ENCODE measurements around the gene KIR2DL3.
"Not testable (repeated sequence)": the region's sequence is repeated elsewhere in the genome, so short reads cannot be mapped to it uniquely, and the experiment has no call there.

The KIR2DL3 gene

DNA sequence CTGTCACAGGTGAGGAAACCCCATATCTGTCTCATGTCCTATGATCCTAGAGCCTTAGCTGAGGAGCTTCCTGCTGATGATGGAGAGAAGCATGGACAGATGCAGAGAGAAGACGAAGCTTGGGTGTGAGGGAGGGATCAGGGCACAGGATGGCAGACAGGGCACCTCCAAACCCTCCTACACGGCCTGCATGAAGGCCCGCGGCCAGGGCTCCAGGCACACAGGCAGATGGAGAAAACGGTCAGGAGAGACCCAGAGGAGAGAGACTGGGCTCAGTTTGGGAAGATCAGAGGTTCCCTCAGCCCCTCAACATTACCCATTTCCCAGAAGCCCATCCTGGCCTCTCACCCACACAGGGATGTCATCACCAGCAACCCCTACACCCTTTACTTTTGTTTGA lies 5.8 kb downstream of the KIR2DL3 start:
- DNase-seq (ENCODE audit: low read depth) = not testable (repeated sequence)

DNA sequence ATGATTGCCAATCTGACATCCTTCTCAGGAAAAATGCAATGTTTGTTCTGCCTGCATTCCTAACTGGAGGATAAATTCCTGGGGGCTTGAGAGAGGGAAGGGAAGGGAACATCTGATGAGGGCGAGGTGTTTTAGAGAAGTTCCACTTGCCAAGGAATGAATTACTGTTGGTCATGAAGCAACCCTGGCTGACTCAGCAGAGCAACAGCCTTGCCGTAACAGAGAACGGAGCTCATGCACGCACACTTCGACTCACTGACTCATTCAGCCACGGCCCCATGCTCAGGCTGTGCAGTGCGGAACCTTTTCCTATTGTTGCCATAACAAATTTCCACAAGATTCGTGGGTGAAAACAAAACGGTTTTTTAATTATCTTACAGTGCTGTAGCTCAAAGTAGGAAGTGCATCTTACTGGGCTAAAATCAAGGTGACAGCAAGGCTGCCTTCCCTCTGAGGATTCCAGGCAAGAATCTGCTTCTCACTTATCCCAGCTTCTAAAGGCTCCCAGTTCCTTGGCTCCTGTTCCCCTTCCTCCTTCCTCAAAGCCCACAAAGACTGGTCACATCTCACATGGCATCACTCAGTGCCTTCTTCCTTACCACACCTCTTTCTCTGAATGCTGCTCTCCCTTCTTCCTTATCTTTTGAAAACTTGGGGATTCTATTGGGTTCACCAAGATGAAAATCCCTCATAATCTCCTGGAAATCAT lies 9.5 kb downstream of the KIR2DL3 start:
- not testable (repeated sequence) for DNase-seq (ENCODE audit: low read depth)

DNA sequence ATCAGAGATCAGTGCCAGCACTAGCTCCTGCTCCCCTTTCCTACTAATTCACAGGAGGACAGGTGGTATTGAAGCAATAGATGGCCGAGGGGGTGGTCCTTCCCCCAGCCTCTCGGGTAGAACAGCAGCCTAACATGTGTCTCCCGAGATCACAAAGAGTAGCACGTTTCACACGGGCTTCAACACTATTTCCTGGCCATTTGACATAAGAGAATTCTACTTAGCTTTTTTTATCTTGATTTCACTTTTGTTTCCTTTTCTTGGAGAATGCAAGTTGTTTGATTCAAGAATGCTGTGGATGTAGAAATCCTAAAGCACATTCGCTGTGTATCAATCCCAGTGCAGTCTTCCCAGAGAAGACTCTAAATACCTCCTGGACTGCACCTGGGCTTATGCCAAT lies 12.0 kb downstream of the KIR2DL3 start:
- DNase-seq (ENCODE audit: low read depth) = not testable (repeated sequence)

DNA sequence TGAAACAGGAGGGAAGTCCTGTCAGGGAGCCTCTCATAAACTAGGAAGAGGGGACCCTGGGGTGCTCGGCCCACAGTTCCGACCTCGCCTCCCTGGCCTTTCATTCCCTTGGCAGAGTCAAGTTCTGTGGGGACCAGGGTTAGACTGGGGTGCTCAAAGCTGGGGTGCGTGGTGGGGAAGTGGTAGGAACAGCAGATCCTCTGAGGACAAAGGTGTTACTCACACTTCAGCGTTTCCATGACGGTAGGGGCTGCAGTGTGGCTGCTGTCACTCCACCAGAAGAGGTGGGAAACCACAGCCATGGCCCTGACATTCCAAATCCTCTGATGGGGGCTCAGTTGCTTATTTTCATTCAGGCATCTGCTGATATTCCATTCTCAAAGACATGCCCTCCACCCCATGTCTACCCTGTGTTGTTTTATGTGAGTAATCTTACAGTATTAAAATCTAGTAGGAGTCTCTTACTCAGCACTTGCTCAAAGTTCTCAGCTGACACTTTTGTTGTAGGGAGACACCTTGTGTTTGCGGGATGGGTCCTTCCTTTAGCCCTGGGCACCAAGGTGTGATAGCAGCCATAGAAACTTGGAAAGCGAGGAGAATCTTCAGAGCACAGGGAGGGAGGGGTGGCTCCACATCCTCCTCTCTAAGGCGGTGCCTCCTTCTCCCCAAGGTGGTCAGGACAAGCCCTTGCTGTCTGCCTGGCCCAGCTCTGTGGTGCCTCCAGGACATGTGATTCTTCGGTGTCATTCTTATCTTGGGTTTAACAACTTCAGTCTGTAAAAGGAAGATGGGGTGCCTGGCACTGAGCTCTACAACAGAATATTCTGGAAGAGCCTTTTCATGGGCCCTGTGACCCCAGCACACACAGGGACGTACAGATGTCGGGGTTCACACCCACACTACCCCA lies 18.1 kb downstream of the KIR2DL3 start:
- not testable (repeated sequence) for DNase-seq (ENCODE audit: low read depth)

DNA sequence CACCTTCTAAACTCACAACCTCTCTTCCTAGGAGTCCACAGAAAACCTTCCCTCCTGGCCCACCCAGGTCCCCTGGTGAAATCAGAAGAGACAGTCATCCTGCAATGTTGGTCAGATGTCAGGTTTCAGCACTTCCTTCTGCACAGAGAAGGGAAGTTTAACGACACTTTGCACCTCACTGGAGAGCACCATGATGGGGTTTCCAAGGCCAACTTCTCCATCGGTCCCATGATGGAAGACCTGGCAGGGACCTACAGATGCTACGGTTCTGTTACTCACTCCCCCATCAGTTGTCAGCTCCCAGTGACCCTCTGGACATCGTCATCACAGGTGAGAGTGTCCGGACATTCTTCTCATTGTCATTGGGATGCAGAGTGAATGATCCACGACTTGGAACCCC lies 20.3 kb downstream of the KIR2DL3 start:
- DNase-seq (ENCODE audit: low read depth) = not testable (repeated sequence)

DNA sequence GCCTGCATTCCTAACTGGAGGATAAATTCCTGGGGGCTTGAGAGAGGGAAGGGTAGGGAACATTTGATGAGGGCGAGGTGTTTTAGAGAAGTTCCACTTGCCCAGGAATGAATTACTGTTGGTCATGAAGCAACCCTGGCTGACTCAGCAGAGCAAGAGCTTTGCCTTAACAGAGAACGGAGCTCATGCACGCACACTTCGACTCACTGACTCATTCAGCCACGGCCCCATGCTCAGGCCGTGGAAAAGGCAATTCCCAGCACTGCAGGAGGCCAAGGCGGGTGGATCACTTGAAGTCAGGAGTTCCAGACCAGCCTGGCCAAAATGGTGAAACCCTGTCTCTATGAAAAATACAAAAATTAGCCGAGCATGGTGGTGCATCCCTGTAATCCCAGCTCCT lies 25.9 kb downstream of the KIR2DL3 start:
- not testable (repeated sequence) for DNase-seq (ENCODE audit: low read depth)

DNA sequence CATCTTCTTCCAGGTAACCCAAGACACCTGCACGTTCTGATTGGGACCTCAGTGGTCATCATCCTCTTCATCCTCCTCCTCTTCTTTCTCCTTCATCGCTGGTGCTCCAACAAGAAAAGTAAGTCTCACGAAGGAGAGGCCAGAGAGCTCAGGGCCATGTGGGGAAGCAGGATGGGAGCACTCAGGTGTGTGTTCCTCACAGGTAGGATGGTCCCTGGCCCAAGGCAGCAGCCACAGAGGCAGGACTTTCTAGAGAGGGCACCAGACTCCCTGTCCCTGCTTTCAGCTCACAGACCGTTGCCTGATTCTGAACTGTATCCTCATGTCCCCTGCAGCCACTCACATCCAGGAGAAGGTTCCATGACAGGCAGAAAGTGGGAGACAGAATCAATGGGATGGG lies 28.2 kb downstream of the KIR2DL3 start:
- not testable (repeated sequence) for DNase-seq (ENCODE audit: low read depth)

DNA sequence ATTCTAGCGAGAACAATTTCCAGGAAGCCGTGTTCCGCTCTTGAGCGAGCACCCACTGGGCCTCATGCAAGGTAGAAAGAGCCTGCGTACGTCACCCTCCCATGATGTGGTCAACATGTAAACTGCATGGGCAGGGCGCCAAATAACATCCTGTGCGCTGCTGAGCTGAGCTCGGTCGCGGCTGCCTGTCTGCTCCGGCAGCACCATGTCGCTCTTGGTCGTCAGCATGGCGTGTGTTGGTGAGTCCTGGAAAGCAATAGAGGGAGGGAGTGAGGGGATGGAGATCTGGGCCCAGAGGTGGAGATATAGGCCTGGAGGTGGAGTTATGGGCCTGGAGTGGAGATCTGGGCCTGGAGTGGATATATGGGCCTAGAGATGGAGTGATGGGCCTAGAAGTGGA lies 31.3 kb downstream of the KIR2DL3 start, which contains the start of gene KIR2DL1:
Gene KIR2DL1, plus strand, starts transcription at position 148 of the 400 bp plus-strand sequence. Its CDS starts 58 bp downstream, at position 206.
- not testable (repeated sequence) for DNase-seq (ENCODE audit: low read depth)

DNA sequence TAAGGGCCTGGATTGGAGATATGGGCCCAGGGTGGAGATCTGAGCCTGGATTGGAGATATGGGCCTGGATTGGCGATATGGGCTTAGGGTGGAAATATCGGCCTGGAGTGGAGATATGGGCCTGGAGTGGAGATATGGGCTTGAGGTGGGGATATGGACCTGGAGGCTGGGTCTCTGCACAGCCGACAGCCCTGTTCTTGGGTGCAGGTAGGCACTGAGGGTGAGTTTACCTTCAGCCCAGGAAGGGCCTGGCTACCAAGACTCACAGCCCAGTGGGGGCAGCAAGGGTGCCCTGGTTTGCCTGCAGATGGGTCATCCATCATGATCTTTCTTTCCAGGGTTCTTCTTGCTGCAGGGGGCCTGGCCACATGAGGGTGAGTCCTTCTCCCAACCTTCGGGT lies 32.2 kb downstream of the KIR2DL3 start:
- not testable (repeated sequence) for DNase-seq (ENCODE audit: low read depth)

DNA sequence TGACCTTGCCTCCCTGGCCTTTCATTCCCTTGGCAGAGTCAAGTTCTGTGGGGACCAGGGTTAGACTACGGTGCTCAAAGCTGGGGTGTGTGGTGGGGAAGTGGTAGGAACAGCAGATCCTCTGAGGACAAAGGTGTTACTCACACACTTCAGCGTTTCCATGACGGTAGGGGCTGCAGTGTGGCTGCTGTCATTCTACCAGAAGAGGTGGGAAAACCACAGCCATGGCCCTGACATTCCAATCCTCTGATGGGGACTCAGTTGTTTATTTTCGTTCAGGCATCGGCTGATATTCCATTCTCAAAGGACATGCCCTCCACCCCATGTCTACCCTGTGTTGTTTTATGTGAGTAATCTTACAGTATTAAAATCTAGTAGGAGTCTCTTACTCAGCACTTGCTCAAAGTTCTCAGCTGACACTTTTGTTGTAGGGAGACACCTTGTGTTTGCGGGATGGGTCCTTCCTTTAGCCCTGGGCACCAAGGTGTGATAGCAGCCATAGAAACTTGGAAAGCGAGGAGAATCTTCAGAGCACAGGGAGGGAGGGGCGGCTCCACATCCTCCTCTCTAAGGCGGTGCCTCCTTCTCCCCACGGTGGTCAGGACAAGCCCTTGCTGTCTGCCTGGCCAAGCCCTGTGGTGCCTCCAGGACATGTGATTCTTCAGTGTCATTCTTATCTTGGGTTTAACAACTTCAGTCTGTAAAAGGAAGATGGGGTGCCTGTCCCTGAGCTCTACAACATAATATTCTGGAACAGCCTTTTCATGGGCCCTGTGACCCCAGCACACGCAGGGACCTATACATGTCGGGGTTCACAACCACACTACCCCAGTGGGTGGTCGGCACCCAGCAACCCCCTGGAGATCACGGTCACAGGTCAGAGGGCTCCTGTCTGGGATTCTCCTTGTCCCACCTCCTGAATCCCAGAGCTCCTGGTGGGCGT lies 33.0 kb downstream of the KIR2DL3 start:
- DNase-seq (ENCODE audit: low read depth) = not testable (repeated sequence)

DNA sequence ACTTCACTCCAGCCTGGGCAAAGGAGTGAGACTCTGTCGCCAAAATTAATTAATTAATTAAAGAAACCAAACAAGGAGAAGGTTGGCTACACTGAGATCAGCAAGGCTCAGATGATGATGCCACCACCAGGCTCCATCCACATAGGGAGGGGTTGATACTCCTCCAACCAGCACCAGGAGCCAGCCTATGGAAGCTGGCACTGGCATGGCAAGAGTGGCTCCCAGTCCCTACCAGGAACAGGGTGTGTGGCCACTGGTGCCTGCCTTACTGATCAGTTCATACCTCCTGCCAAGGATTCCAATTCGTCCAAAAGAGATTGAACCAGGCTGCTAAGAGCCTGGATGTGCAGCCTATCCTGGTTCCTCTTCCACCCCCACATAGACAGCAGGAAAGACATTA lies 34.4 kb downstream of the KIR2DL3 start:
- not testable (repeated sequence) for DNase-seq (ENCODE audit: low read depth)

DNA sequence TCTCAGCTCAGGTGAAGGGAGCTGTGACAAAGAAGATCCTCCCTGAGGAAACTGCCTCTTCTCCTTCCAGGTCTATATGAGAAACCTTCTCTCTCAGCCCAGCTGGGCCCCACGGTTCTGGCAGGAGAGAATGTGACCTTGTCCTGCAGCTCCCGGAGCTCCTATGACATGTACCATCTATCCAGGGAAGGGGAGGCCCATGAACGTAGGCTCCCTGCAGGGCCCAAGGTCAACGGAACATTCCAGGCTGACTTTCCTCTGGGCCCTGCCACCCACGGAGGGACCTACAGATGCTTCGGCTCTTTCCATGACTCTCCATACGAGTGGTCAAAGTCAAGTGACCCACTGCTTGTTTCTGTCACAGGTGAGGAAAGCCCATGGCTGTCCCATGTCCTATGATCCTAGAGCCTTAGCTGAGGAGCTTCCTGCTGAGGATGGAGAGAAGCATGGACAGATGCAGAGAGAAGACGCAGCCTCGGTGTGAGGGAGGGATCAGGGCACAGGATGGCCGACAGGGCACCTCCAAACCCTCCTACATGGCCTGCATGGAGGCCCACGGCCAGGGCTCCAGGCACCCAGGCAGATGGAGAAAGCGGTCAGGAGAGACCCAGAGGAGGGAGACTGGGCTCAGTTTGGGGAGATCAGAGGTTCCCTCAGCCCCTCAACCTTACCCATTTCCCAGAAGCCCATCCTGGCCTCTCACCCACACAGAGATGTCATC lies 36.9 kb downstream of the KIR2DL3 start:
- DNase-seq (ENCODE audit: low read depth) = not testable (repeated sequence)

DNA sequence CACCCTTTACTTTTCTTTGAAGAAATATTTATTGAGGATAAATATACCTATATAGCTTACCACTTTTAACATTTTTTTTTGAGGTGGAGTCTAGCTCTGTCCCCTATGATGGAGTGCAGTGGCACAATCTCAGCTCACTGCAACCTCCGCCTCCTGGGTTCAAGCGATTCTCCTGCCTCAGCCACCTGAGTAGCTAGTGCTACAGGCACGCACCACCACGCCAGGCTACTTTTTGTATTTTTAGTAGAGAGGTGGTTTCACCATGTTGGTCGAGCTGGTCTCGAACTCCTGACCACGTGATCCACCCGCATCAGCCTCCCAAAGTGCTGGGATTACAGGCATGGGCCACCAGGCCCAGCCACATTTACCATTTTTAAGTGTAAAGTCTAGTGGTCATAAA lies 37.5 kb downstream of the KIR2DL3 start:
- DNase-seq (ENCODE audit: low read depth) = not testable (repeated sequence)

DNA sequence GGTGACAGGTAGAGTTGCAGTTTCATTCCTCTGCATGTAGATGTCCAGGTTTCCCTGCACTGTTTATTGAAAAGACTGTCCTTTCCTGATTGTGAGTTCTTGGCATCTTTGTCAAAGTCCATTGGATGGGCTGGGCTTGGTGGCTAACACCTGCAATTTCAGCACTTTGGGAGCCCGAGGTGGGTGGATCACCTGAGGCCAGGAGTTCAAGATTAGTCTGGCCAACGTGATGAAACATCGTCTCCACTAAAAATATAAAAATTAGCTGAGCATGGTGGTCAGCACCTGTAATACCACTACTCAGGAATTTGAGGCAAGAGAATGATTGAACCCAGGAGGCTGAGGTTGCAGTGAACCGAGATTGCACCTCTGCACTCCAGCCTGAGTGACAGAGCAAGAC lies 39.5 kb downstream of the KIR2DL3 start:
- not testable (repeated sequence) for DNase-seq (ENCODE audit: low read depth)

DNA sequence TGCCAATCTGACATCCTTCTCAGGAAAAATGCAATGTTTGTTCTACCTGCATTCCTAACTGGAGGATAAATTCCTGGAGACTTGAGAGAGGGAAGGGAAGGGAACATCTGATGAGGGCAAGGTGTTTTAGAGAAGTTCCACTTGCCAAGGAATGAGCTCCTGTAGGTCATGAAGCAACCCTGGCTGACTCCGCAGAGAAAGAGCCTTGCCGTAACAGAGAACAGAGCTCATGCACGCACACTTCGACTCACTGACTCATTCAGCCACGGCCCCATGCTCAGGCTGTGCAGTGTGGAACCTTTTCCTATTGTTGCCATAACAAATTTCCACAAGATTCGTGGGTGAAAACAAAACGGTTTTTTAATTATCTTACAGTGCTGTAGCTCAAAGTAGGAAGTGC lies 40.6 kb downstream of the KIR2DL3 start:
- not testable (repeated sequence) for DNase-seq (ENCODE audit: low read depth)

DNA sequence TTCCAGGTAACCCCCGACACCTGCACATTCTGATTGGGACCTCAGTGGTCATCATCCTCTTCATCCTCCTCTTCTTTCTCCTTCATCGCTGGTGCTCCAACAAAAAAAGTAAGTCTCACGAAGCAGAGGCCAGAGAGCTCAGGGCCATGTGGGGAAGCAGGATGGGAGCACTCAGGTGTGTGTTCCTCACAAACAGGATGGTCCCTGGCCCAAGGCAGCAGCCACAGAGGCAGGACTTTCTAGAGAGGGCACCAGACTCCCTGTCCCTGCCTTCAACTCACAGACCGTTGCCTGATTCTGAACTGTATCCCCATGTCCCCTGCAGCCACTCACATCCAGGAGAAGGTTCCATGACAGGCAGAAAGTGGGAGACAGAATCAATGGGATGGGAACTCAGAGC lies 44.6 kb downstream of the KIR2DL3 start:
- DNase-seq (ENCODE audit: low read depth) = not testable (repeated sequence)

DNA sequence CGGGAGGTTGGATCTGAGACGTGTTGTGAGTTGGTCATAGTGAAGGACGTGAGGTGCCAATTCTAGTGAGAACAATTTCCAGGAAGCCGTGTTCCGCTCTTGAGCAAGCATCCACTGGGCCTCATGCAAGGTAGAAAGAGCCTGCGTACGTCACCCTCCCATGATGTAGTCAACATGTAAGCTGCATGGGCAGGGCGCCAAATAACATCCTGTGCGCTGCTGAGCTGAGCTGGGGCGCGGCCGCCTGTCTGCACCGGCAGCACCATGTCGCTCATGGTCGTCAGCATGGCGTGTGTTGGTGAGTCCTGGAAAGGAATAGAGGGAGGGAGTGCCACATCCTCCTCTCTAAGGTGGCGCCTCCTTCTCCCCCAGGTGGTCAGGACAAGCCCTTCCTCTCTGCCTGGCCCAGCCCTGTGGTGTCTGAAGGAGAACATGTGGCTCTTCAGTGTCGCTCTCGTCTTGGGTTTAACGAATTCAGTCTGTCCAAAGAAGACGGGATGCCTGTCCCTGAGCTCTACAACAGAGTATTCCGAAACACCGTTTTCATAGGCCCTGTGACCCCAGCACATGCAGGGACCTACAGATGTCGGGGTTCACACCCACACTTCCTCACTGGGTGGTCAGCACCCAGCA lies 47.9 kb downstream of the KIR2DL3 start:
- not testable (repeated sequence) for DNase-seq (ENCODE audit: low read depth)

DNA sequence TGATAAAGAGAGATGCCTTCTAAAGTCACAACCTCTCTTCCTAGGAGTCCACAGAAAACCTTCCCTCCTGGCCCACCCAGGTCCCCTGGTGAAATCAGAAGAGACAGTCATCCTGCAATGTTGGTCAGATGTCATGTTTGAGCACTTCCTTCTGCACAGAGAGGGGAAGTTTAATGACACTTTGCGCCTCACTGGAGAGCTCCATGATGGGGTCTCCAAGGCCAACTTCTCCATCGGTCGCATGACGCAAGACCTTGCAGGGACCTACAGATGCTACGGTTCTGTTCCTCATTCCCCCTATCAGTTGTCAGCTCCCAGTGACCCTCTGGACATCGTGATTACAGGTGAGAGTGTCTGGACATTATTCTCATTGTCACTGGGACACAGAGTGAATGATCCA lies 49.8 kb downstream of the KIR2DL3 start:
- not testable (repeated sequence) for DNase-seq (ENCODE audit: low read depth)

DNA sequence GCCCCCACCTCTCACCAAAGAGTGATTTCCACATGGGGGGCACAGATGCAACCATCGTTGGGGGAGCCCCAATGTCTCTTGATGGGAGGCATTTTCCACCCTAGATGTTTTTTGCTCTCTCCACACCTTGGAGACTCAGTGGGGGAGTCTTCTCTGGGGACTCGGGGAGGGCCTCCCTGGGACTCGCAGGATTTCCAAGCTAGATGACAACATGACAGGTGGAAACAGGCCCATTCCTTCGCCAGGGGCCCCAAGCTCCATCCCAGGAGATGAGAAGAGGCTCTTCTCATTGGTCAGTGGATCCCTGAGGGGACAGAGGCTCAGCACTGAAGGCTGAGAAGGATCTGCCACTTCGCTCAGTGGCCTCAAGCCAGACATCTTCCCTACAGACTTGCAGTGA lies 52.4 kb downstream of the KIR2DL3 start:
- no peak for DNase-seq (ENCODE audit: low read depth)

DNA sequence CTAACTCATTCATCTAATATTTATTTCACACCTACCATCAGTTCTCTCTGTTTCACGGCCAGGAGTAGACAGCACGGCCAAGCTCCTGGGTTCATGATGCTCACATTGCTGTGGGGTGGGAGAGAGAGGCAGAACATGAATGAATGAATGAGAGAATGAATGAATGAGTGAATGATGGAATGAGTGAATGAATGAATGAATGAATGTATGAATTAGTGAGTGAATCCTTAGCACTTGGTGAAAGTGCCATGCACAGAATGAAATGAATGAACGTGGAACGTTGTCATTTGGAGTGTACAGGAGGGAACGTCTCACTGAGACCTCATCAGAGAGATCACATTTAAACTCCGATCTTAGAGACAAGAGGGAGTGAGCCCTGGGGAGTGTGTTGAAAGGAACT lies 53.2 kb downstream of the KIR2DL3 start:
- DNase-seq (ENCODE audit: low read depth) = no peak

DNA sequence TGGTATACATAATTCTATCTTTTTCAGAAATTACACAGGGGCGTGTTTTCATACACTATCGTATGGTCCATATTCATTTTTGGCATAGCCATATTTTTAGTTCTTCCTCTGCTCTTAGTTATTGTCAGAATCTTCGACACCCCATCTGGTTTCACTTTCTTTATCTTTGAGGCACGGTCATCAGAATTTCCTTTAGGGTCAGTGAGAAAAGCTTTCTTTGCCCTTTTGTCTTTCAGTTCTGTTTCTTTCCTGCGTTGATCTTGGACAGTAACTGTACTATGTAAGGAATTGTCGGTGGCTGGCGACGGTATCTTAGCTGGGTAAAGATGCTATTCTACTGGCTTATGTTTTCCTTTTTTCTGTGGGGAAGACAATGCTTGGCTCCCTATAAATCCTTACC lies 54.5 kb downstream of the KIR2DL3 start:
- DNase-seq (ENCODE audit: low read depth) = no peak

All from activated T-helper 9 cell treated with anti-CD3 and anti-CD28 coated beads, Interleukin-2, amount 50 U/mL, for 16 hours (primary cell).